GM21825 (cell line): Measurements from ENCODE around the gene PREX1.

Source experiments
- ATAC-seq: cut with Tn5 transposase; IDR thresholded peaks from one replicate; pipeline ENCODE4 v1.9.1; 2021; ENCODE audit warnings: mild to moderate bottlenecking, moderate library complexity; ENCODE audit not compliant: unreplicated experiment

PREX1 gene

DNA sequence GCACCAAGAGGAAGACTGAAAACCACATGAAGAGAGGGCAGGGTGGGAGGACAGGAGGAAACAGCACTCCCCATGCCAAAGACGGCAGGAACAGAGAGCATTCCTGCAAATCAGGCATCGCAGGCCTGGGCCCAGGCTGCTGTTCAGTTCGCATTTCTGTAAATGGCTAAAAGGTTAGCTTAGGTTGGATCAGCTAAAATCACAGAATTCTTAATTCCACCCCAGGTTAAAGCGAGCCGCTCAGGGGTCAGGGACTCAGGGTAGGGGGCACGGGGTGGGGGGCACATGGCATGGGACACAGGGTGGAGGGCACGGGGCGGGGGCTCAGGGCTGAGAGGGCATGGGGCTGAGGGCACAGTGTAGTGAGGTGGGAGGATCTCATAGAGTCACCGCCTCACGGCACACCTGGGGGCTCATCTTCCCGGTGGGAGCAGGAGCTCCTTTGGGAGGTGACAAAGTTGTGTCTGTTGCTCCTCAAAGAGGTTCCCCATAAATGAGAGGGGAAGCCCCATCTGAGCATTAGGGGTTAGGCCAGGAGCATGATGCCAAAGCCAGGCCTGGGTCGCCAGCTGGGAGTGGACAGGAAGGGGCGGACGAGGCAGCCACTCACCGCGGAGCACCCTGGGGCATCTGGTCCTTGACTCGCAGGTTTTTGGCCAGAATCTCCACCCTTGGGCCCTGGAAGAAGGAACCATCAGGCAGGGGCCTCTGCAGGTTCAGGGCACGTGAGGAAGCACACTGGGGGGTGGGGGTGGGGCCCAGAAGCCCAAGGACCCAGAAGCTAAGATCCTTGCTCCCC, 200.7 kb downstream of the PREX1 start:
- ATAC-seq: no peak

DNA sequence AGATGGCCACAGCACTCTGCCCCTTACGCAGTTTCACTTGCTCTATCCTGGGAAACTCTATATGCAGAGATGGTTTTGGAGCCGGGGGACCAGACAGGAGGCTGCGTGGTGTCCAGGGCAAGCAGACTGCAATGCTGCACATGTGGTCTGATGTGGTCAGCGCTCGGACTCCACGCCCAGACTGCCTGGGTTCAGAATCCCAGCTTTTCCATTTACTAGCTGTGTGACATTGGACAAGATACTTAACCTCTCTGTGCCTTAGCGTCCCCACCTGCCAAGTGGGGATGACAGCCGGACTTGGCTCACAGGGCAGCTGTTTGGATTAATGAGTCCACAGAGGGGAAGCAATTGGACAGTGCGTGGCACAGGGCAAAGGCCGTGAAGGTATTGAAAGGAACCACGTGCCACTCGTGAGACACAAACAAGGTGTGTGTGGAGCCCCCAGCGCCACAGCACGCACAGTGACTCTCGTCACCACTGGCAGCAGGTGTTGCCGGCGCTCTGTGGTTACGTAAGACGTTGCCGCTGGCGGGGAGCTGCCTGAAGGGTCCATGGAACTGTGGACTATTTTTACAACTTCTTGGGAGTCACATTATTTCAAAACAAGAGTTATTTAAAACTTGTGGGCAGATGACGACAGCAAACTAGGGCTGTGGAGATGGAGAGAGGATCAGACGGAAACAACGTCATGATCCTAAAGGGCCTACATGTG, 201.4 kb downstream of the PREX1 start:
- ATAC-seq: no peak

- ATAC-seq: no peak
Measured at GRCh38 chr20:48625136-48625900, 202.5 kb downstream of the PREX1 start.

DNA sequence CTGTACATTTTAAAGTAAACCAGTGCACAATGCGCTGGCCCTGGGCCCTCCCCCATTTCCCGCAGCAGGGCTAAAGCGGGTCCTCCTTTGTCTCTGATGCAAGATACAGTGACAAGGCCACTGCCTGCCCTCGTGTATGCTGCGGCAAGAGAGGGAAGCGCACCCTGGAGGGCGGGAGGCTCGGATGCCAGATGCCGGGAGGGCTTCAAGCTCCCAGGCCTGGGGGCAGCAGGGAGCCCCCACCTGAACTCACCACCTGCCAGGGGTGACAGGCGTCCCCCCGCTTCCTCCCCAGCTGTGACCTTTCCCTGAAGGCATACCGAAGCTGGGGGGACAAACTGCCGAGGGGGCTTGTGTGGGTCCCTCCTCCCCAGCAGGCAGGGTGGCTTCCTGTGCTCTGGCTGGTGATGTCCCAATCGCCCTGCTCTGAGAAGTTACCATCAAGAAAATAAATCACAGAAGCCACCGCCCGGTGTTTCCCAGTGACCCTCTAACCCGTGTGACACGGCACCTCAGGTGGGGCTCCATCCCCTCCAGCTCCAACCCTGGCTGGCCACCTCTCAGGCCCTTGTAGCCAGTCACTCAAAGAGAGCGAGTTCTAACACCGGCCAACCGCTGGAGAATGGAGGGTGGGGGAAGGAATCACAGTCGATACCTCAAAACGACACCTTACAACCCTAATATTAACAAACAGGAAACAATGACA, 203.3 kb downstream of the PREX1 start:
- no peak for ATAC-seq

- no peak for ATAC-seq
Measured at GRCh38 chr20:48623906-48624265, 203.9 kb downstream of the PREX1 start.

DNA sequence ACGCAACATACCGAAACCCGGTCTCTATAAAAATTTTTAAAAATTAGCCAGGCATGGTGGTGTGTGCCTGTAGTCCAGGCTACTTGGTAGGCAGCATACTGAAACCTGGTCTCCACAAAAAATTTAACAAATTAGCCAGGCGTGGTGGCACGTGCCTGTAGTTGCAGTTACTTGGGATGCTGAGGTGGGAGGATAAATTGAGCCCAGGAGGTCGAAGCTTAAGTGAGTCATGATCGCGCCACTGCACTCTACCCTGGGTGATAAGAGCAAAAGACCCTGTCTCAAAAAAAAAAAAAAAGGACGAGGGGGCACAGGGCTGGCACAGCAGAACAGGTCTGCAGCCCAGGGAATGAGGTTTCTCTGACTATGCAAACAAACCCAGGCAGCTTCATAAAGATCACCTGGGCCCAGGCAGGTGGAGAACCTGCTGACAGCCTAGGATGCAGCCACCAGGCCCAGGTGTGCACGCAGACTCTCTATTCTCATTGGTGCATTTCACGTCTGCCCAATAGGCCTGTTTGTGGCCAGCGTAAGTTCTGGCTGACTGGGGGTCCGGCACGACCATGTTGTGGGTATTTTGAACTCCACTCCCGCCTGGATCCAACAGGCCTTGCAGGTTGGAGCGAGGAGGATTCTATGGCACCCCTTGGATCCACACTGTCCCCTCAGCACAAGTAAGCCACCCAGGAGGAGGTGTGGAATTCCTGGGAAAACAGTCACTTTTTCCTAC, 204.5 kb downstream of the PREX1 start:
- ATAC-seq: no peak

DNA sequence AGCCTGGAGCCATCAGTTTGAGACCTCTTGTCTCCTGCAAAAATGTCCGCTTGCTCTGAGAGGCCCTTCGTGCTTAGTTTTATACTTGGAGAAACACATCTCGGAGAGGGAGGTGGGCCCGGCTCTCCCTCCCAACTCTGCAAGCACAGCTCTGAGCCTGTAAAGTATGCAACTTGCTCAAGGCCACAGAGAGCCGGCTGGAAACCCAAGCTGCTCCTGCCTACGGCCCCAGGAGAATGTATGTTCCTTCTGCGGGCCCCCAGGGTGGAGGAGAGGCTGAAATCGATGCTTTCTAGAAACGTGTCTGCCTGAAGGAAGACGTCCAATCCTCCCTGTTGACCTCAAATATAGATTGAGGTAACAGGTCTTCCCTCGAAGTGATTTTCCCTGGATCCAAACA, 205.4 kb downstream of the PREX1 start:
- ATAC-seq: no peak

GRCh38 chr20:48621376-48622078, 206.3 kb downstream of the PREX1 start:
- no peak for ATAC-seq

- ATAC-seq: peak; percentile 57
Measured at GRCh38 chr20:48620507-48621375, 207.1 kb downstream of the PREX1 start.

DNA sequence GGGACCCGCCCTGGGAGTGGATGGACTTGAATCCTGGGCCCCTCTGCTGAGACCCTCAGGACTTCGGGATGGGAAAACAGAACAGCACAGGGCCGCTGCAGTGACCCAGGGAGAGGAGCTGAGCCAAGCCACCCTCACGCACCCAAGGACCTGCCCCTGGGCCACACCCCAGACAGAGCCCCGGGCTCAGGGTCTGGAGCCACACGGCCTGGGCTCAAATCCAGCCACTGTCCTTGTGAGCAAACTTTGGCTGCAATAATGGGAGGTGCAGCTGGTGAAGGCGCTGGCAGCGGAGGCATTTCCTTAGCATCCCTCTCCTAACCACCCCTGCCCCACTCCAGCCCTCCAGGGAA, 207.7 kb downstream of the PREX1 start:
- ATAC-seq: no peak

GRCh38 chr20:48619126-48620101, 208.4 kb downstream of the PREX1 start:
- no peak for ATAC-seq

GRCh38 chr20:48618631-48619030, 209.2 kb downstream of the PREX1 start:
- no peak for ATAC-seq

DNA sequence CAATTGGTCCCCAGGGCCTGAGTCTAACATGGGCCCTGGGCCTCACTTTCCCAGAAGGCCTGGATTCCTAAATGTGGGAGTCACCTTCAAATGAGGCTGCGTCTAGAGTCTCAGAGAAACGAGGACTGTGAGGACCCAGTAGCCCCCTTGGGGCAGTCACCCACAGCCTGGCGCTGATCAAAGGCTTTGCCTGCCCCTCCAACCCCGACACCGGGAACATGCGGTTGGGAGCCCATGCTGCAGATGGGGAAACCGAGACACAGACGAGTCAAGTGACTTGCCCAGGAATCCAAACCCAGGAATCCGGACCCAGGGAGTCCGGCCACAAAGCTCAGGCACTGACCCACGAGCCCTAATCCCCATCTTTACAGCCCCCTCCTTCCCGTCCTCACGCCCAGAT, 209.7 kb downstream of the PREX1 start:
- no peak for ATAC-seq

- ATAC-seq: no peak
Measured at GRCh38 chr20:48617481-48617880, 210.3 kb downstream of the PREX1 start.

DNA sequence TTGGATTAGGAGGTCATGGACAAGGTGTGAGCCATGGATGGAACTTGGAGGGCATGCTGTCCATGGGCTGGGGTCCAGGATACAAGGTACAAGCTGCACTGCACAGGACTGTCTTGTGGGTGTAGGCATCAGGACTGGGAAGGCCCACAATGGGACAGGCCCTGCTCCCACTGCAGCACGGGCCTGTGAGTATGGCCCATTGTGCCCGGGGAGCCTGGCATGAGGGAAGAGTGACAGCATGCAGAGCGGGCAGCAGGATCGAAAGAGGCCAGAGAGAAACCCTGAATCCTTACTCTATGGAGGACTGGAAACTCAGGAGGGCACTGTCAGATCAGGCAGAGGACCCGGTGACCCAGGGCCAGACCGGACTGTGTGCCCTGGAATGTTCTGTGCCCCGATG, 211.3 kb downstream of the PREX1 start:
- no peak for ATAC-seq

DNA sequence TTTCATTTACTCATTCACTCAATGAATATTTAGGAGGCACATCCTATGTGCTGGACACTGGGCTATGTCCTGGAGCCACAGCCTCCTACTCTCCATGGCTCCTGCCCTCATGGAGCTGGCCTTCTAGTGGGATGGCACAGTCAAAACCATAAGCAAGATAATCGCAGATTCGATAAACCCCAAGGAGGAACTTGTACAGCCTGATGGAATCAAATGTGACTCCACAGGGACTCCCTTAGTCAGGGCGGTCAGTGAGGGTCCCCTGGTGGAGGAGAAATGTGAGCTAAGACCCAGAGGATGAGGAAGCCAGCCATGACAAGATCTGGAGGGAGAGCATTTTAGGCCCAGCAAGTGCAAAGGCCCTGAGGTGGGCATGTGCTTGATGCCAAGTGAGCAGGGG, 211.9 kb downstream of the PREX1 start:
- no peak for ATAC-seq

GRCh38 chr20:48614593-48615274, 213.1 kb downstream of the PREX1 start:
- ATAC-seq: no peak
